Measurements from ENCODE around the gene DNAH8. TPM values are rescaled to one million over a fixed set of nuclear protein-coding genes. Genes with fewer than 3 reads are reported as not detected.

DNAH8 gene
- total and polyA plus RNA-seq, 2 donors (not counting 3 experiments of a cell fraction or from before 2014, with no cell fraction given): 0.29 to 0.61 TPM

GRCh38 chr6:38728203-38728602 is 13.1 kb downstream of the DNAH8 start:
- dilution Hi-C loops (cut with MboI; ENCODE audit: extremely low pct_ligation_motif_present, low sequenced_read_pairs): no loop called here
- POLR2A ChIA-PET: no interaction called here

More at GRCh38 chr6:38728203-38728602, 13.1 kb downstream of the DNAH8 start:
- Histone ChIP-seq H3K27me3 (ENCODE audit: control insufficient read depth in 2 of 2, insufficient read depth in 2 of 2, low read length in 2 of 2) (no peaks in the 10 kb centered on the region), H3K4me1 (ENCODE audit: control insufficient read depth, extremely low read depth, insufficient read depth, low read length) (peaks cover 10% of the 10 kb centered on the region), H4K20me1 (replicated peaks; ENCODE audit: control insufficient read depth, extremely low read depth, insufficient read depth, low read length) (no peaks in the 10 kb centered on the region), H3K4me2 (ENCODE audit: insufficient read depth, low read length) (no peak overlapping the region), H3K27ac (ENCODE audit: insufficient read depth, low read depth, low read length) (no peak overlapping the region), H3K4me3 (replicated peaks in 1 of 3; ENCODE audit: insufficient read depth in 1 of 3, low read depth in 1 of 3, low read length in 3 of 3) (no peak overlapping the region), H3K36me3 (ENCODE audit: control insufficient read depth in 2 of 2, extremely low read depth in 1 of 2, insufficient read depth in 2 of 2, low read length in 2 of 2) (no peaks in the 10 kb centered on the region), H3K9me1 (replicated peaks; ENCODE audit: control insufficient read depth, extremely low read depth, insufficient read depth, low read length) (no peaks in the 10 kb centered on the region), H2AFZ (ENCODE audit: low read depth, low read length) (no peak overlapping the region), H3K9ac (replicated peaks; ENCODE audit: extremely low read depth, insufficient read depth, low read length) (no peak overlapping the region), H3K9me3 (replicated peaks; ENCODE audit: control insufficient read depth, insufficient read depth, low read length) (no peaks in the 10 kb centered on the region), H3K79me2 (ENCODE audit: control insufficient read depth, insufficient read depth, low read length) (no peaks in the 10 kb centered on the region)
- FAIRE-seq: no peak
- TF ChIP-seq JUN (IDR thresholded peaks at IDR 0.05; ENCODE audit: borderline replicate concordance, insufficient read depth, insufficient read length, low read depth) (no peak), POLR2AphosphoS5 (IDR thresholded peaks at IDR 0.05; ENCODE audit: insufficient read depth, low read depth, low read length) (no peak), MYC (IDR thresholded peaks at IDR 0.05; ENCODE audit: low read depth, low read length) (no peak), EZH2 (IDR thresholded peaks at IDR 0.05; ENCODE audit: borderline replicate concordance, low read depth, low read length, severe bottlenecking) (no peak), POLR2A (IDR thresholded peaks at IDR 0.05; ENCODE audit: low read depth, low read length) (no peak), CTCF (IDR thresholded peaks at IDR 0.05; ENCODE audit: extremely low read depth in 1 of 2, insufficient read depth in 1 of 2, low read depth in 1 of 2, low read length in 2 of 2) (no peak), MAX (IDR thresholded peaks at IDR 0.05; ENCODE audit: insufficient read depth, insufficient read length) (no peak), GATA2 (IDR thresholded peaks at IDR 0.05; ENCODE audit: insufficient read depth, insufficient read length, low read depth, low read length) (no peak), FOS (IDR thresholded peaks at IDR 0.05; ENCODE audit: borderline replicate concordance, insufficient read depth, low read length) (no peak)
- no TSS peak for BruUV-seq (replicated peaks)
- DNase-seq (ENCODE audit: low read depth, low spot score): no peak
- CTCF ChIA-PET: interaction anchor here (1.1 to 1.7 kb wide), 4 partner anchors 11 to 61 kb away, joined by 3 to 7 read pairs (median 4); no protein-coding TSS in a partner anchor
- intact Hi-C loops (cut with micrococcal nuclease): no loop called here
